OCI-M1 (cell line): Measurements from ENCODE around the gene FNTB.

ENCODE experiments used
- DNase-seq: peaks from one replicate; lab custom pipeline; 2025; lab: John Stamatoyannopoulos, UW

FNTB gene

DNA sequence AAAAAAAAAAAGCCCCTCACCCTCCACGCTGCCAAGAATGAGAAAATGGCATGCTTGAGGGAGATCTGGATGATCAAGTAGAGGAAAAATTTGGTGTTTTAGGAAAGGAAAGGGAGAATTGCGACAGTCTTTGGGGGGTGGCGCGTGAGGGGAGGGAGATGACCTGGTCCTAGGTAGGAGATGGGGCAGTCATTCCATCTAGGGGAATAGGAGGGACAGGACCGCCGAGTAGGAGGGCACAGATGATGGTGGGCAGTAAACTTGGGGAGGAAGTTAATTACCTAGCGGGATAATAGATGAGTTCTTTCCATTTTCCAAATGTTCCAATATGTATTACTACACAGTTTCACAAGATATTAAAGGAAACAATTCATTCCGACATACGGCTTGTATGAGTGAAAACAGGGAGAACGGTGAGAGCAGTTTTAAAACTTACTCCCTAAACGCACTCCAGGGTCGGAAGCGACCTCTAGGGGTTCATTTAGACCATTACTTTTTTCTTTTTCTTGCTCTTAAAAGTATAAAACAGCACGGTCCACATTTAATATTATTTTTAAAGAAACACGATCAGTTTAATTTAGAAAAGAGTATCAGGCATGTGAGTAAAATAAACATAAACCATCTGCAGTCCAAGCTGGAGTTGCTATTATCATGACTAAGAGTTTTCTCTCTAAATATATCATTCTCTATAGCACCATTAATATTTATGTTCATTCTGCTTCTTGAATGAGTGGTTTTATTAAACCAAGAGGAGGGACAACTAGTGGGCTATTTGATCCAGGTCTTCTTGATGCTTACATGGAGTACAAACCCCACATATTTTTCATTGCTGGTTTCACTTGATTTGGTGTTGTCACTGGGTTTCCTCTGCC is 3.0 kb upstream of the FNTB start:
- DNase-seq: peak; percentile 57

DNA sequence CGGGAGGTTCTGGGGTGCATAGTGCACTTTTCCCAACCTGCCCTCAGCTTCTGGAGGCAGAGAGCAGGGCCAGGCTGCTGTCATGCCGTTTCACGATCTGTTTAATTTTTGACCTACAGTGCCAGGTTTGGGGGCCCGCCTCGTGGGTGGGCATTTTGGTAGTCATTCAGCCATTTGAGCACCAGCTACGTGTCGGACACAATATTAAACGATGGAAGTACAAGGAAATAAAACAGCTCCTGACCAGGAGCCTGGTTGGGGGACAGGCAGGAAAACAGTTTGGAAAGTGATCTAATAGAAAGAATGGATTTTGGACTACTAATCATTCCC is 708 bp downstream of the FNTB start:
- DNase-seq: no peak

GRCh38 chr14:64990296-64990695 is 3.6 kb downstream of the FNTB start:
- no peak for DNase-seq

DNA sequence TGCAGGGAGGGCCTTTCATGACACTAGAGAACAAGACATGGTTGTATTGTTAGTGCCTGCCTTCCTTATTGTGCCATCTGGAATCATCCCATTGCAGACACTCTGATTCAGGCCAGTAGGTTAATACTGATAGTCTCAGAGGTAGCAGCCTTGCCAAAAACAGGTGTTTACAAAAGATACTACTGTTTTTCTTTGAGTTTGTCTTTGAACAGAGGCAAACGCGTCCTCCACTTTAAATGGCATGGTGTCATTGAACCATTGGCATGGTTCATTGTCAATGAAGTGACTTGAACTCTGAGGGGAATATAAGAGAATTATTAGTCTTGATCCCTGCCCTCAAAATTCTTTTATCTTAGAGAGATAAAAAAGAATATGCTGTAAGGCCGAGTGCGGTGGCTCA is 4.2 kb downstream of the FNTB start:
- no peak for DNase-seq

- DNase-seq: no peak
These were observed 5.7 kb downstream of the FNTB start for GRCh38 chr14:64992328-64992885.

GRCh38 chr14:64993266-64993930 is 6.7 kb downstream of the FNTB start:
- peak; percentile 42 for DNase-seq

DNA sequence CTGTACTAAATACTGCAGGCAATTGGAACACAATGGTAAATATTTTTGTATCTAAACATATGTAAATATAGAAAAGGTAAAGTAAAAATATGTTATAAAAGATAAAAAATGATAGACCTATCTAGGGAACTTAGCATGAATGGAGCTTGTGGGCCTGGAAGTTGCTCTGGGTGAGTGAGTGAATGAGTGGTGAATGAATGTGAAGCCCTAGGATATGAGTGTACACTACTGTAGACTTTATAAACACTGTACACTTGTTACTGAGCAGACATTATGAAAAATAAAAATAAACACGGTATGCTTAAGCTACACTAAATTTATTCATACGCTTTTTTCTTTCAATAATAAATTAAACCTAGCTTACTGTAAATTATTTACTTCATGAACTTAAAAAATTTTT is 7.8 kb downstream of the FNTB start:
- no peak for DNase-seq

- DNase-seq: no peak
These were observed 8.6 kb downstream of the FNTB start for GRCh38 chr14:64995291-64995690.

GRCh38 chr14:64997108-64997794 is 10.6 kb downstream of the FNTB start:
- DNase-seq: no peak

- DNase-seq: peak; percentile 31
These were observed 11.8 kb downstream of the FNTB start for GRCh38 chr14:64998455-64998931.

DNA sequence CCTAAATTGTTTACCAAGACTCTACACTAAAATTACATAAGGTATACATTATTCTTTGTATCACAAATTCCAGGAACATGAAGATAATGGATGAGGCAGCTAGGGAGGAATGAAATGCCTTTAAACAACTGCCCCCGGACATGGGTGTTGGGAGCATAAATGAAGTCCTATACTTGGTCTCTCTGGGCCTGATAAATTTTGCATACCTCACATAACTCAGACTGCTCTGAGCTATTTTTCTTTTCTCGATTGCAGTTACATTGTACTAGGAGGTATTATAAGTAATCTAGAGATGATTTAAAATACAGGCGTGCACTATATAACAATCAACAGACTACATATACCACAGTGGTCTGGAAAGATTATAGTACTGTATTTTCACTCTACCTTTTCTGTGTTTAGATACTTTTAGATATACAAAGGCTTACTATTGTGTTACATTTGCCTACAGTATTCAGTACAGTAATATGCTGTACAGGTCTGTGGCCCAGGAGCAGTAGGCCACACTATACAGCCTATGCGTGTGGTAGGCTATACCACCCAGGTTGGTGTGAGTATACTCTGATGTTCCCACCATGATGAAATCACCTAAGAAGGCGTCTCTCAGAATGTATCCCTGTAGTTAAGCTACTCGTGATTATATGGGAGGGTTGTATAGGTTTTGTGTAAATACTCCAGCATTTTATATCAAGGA is 14.3 kb downstream of the FNTB start:
- no peak for DNase-seq

- no peak for DNase-seq
These were observed 15.0 kb downstream of the FNTB start for GRCh38 chr14:65001723-65002122.

DNA sequence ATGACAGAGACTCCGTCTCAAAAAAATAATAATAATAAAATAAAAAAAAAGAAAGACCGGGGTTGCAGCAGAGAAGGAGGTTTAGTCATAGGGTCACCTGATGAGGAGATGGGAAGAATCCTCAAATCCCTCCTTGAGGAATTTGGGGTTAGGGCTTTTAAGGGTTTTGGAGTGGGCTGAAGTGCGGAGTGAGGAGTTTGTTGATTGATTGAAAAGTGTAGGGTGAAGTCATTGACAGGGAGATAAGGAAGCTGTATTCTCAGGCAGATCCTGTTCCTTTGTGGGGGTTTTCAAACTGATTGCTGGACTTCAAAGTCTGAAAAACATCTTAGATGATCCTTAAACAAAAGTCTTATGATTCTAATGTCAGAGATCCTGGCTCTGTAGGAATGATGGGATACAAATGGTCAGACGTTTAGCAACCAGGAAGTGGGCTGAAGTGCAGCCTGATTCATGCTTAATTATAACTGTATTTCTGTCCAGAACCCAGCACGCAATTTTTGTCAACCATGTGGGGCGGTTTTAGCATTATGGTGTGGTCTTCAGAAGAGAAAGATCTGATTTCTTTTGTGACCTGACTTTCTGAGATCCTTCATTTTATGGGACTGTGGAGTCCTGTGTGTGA is 16.0 kb downstream of the FNTB start:
- DNase-seq: no peak

- no peak for DNase-seq
These were observed 16.7 kb downstream of the FNTB start for GRCh38 chr14:65003394-65003793.

DNA sequence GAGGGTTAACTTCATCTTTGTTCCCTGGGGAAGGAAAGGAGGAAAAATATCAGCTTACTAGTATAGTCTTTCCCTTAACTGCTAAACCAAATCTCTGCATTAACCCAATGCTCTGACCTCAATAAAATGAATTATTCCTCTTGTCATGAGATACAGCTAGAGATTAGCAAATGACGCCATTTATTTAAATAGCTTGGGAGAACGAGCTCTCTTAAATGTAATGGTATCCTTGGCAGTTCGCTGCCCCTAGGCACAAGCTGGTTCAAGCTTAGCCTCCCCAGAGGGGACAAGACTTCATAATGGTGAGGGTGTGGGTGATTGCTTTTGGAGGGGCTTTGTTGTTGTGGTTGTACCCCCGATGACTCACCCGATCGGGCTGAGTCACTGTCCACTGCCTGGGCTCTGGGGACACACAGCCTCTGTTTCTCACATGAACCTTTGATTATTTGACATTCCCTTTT is 19.6 kb downstream of the FNTB start:
- DNase-seq: no peak

GRCh38 chr14:65007202-65007601 is 20.5 kb downstream of the FNTB start:
- no peak for DNase-seq

- no peak for DNase-seq
These were observed 23.7 kb downstream of the FNTB start for GRCh38 chr14:65010211-65010931.

DNA sequence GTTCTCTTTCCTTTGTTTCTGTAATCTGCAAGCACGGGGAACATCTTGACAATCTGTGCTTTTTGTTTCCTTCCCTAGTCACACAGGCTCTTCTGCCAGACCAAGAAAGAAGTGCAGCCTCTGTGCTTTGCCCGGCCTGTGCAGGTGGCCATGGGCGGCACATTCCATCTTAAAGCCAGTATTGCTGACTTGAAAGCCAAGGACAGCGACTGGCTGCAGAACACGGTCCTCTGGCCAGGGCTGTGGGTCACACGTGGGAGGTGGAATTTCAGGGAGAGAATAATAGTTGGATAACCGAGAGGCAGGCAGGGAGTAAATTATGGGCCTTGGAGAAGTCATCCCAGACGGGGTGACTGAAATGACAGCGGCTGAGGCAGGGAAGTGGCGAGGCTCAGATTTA is 24.8 kb downstream of the FNTB start:
- no peak for DNase-seq

DNA sequence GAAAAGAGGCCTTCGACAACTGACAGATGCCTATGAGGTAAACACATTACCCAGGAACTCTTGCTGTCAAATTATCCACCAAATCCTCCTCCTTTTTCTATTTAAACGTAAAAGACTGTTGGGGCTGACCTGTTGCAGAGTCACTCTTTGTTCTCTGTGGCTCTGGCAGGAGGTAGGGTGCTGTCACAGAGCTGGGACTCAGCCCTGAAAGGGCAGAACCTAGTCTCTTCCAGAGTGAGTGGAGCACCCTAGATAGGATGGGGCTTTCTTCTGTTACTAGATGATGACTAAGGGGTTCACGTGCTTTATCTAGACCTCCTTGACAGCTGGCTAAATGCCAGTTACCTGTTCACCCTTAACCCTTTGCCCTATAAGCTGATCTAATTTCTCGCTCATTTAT is 25.7 kb downstream of the FNTB start:
- DNase-seq: no peak

DNA sequence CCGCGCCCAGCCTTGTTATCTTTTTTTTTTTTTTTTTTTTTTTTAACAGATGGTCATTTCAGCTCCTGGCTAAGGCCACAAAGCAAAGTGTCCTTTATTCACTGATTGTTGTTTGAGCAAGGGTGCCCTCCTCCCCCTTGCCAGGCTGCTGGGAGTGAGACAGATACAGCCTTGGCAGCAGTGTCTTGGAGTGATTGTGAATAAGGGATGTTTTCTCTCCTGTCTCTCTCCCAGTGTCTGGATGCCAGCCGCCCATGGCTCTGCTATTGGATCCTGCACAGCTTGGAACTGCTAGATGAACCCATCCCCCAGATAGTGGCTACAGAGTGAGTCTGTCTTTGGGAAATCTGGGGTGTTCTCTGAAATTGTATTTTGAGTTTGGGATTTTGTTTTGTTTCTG is 28.7 kb downstream of the FNTB start:
- DNase-seq: no peak

GRCh38 chr14:65016471-65016870 is 29.8 kb downstream of the FNTB start:
- no peak for DNase-seq
